ENCODE measurements around the gene SECTM1. TPM values are rescaled to one million over a fixed set of nuclear protein-coding genes. Genes with fewer than 3 reads are reported as not detected.

Gene SECTM1
- total RNA-seq, 4 donors from 2014 or later = 19.8 to 35.5 (median 30.7) TPM

DNA sequence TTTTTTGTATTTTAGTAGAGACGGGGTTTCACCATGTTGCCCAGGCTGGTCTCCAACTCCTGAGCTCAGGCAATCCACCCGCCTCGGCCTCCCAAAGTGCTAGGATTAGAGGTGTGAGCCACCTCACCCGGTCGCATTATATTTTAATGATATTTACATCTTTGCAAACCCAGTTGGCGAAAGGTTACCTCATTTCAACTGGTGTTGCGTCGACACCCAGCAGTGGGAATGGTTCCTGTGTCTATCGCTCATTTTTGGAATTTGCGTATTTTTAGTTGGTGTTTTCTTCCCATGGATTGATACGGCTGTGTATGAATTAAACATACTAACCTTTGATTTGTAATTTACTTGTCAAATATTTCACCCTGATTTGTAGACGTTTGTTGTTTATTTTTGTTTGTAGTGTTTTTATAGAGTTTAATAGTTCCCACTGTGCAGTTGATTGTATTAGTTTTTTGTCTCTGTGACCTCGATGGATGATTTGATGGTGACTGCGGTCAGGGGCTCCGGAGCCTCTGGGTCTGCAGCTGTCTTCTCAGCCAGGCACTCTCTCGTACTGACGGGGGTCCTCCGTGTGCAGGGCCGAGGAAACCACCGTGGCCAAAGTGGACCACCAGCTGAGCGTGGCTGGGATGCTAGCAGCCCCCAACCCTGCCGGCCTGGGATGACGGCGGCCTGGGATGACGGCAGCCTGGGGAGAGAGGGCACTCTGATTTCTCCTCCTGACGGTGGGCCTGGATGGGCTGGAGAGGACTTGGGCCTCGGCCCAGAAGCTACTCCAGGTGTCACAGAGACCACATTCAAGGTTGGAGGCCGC, 20.2 kb downstream of the SECTM1 start:
- TF ChIP-seq, protein P1, sequence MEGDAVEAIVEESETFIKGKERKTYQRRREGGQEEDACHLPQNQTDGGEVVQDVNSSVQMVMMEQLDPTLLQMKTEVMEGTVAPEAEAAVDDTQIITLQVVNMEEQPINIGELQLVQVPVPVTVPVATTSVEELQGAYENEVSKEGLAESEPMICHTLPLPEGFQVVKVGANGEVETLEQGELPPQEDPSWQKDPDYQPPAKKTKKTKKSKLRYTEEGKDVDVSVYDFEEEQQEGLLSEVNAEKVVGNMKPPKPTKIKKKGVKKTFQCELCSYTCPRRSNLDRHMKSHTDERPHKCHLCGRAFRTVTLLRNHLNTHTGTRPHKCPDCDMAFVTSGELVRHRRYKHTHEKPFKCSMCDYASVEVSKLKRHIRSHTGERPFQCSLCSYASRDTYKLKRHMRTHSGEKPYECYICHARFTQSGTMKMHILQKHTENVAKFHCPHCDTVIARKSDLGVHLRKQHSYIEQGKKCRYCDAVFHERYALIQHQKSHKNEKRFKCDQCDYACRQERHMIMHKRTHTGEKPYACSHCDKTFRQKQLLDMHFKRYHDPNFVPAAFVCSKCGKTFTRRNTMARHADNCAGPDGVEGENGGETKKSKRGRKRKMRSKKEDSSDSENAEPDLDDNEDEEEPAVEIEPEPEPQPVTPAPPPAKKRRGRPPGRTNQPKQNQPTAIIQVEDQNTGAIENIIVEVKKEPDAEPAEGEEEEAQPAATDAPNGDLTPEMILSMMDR (IDR thresholded peaks at IDR 0.05) = no peak
- no peak for ATAC-seq (ENCODE audit: low FRiP score)
- DNase-seq (ENCODE audit: low spot score) = no peak

DNA sequence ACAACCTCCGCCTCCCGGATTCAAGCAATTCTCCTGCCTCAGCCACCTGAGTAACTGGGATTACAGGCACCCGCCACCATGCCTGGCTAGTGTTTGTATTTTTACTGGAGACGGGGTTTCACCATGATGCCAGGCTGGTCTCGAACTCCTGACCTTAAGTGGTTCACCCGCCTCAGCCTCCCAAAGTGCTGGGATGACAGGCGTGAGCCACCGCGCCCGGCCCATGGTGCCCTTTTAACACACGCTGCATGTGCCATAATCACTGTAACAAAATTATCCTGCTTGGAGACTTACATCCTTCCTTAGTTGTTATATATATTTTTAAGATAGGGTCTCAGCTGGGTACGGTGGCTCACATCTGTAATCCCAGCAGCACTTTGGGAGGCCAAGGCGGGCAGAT, 21.6 kb downstream of the SECTM1 start:
- ATAC-seq (ENCODE audit: low FRiP score) (no peak), DNase-seq (ENCODE audit: low spot score) (no peak)
- TF ChIP-seq, protein P1 (IDR thresholded peaks at IDR 0.05) = no peak

DNA sequence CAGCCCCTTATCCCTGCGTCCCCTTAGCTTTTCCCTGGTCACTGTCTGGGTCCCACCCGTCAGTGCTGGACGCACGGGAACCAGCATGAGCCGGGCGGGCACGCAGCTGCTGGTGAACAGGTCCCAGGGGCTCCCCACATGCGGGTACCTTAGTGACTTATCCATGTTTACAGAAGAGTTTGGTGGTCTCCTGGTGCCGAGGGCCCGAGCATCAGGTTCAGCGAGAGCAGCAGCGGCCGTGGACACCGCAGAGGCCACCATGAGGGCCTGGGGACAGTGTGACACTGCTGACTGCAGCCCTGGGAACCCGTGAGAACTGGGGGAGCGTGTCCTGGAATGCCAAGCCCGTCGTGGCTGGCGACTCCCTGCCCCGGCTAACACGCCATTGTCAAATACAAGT, 22.7 kb downstream of the SECTM1 start:
- TF ChIP-seq, protein P1 (IDR thresholded peaks at IDR 0.05) = no peak
- ATAC-seq (ENCODE audit: low FRiP score) (no peak), DNase-seq (ENCODE audit: low spot score) (no peak)

GRCh38 chr17:82309656-82310570, 23.7 kb downstream of the SECTM1 start:
- ATAC-seq (ENCODE audit: low FRiP score) (no peak), DNase-seq (ENCODE audit: low spot score) (no peak)
- TF ChIP-seq, protein P1 (IDR thresholded peaks at IDR 0.05) = no peak

GRCh38 chr17:82305727-82306300, 27.8 kb downstream of the SECTM1 start:
- DNase-seq (ENCODE audit: low spot score) = no peak
- TF ChIP-seq, protein P1 (IDR thresholded peaks at IDR 0.05) = no peak
- no peak for ATAC-seq (ENCODE audit: low FRiP score)

GRCh38 chr17:82304826-82305726, 28.5 kb downstream of the SECTM1 start:
- DNase-seq (ENCODE audit: low spot score) (no peak), ATAC-seq (ENCODE audit: low FRiP score) (no peak)
- TF ChIP-seq, protein P1 (IDR thresholded peaks at IDR 0.05) = no peak

All from omental fat pad (tissue), 4 donors.